Measurements from ENCODE around the gene MYD88. TPM values are rescaled to one million over a fixed set of nuclear protein-coding genes. Genes with fewer than 3 reads are reported as not detected.

Gene MYD88
- polyA plus RNA-seq, 1 donor from 2014 or later: 0.14 TPM

DNA sequence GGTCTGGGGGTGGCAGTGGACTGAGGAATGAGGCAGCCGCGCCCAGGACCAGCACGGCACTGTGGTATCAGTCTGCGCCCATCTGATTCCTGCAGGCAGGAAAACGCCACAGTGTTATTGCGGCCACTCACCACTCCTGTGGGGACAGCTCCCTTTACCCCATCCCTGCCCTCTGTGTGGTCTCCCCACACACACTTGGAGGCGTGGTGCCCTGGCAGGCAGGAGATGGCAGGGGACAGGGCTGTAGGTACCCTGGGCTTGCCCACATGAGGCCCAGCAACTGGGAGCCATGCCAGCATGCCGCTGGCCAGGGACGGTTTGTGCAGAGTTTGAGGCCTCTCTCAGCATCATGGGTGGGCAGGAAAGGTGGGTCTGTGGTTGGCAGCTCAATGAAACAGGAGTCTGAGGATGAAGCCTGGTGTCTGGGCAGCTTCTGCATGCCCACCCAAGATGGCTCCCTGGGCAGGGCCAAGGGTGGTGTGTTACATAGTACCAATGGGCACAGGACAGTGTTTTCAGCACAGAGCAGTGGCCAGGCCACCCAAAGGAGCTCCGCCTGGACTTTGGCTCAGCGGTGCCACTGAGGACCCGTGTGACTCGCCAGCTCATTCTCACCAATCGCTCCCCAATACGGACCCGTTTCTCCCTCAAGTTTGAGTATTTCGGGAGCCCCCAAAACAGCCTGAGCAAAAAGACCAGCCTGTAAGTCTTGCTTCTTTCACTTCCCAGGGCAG lies 28.7 kb upstream of the MYD88 start:
- no peaks in the 10 kb centered on the region for H4K20me1 ChIP-seq (ENCODE audit: insufficient read depth)

DNA sequence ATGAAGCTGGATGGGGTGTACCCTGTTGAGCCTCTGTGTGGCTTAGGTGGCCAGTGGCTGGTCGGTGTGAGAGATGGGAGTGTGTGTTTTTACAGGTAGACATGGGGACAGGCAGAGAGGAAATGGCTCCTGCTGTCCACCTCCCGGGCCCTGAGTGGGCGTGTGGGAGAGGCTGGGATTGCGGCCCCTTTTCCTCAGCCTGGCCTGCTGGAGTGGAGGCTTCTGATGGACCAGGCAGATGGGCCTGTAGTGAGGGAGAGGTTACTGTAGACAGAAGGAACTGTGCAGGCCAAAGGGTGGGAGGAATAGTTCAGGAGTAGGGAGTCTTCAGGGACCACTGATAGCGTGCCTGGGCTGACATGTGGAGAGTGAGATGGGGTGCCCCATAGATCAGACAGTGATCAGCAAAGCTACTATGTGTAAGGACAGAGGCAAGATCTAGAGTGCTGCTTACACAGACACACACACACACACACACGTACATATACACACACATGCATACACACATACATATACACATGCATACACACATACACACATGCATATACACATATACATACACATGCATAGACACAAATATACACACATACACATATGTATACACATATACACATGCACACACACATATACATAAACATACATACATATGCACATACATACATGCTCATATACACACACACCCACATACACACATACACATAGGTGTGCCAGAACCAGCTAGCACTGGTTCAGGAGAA lies 28.0 kb upstream of the MYD88 start:
- Histone ChIP-seq H2AFZ (ENCODE audit: low read depth, low read length) (no peak overlapping the region), H3K36me3 (ENCODE audit: insufficient read depth, low read length) (no peaks in the 10 kb centered on the region), H4K20me1 (ENCODE audit: insufficient read depth) (no peaks in the 10 kb centered on the region), H3K4me3 (ENCODE audit: low read length) (no peak overlapping the region), H3K9me2 (ENCODE audit: insufficient read depth, low read length) (no peaks in the 10 kb centered on the region), H3K9me3 (ENCODE audit: low read length) (no peaks in the 10 kb centered on the region), H3K9ac (ENCODE audit: low read length) (no peak overlapping the region), H3K4me2 (ENCODE audit: low read length) (no peak overlapping the region), H3K27me3 (ENCODE audit: insufficient read depth, low read depth, low read length) (no peaks in the 10 kb centered on the region), H3K27ac (ENCODE audit: low read length) (no peak overlapping the region), H3F3A (ENCODE audit: insufficient read depth, low read length, poor library complexity, severe bottlenecking) (no peaks in the 10 kb centered on the region), H3K79me2 (replicated peaks; ENCODE audit: insufficient read depth, low read length) (no peaks in the 10 kb centered on the region)
- TF ChIP-seq POLR2AphosphoS5 (IDR thresholded peaks at IDR 0.05) (no peak), RAD21 (conservative IDR thresholded peaks at IDR 0.05) (no peak), SMC3 (conservative IDR thresholded peaks at IDR 0.05; ENCODE audit: poor library complexity) (no peak), MXI1 (conservative IDR thresholded peaks at IDR 0.05; ENCODE audit: poor library complexity, severe bottlenecking) (no peak), EP300 (conservative IDR thresholded peaks at IDR 0.05; ENCODE audit: poor library complexity, severe bottlenecking) (no peak), TAF1 (IDR thresholded peaks at IDR 0.05; ENCODE audit: low read depth) (no peak)
- TF ChIP-seq, protein P1, sequence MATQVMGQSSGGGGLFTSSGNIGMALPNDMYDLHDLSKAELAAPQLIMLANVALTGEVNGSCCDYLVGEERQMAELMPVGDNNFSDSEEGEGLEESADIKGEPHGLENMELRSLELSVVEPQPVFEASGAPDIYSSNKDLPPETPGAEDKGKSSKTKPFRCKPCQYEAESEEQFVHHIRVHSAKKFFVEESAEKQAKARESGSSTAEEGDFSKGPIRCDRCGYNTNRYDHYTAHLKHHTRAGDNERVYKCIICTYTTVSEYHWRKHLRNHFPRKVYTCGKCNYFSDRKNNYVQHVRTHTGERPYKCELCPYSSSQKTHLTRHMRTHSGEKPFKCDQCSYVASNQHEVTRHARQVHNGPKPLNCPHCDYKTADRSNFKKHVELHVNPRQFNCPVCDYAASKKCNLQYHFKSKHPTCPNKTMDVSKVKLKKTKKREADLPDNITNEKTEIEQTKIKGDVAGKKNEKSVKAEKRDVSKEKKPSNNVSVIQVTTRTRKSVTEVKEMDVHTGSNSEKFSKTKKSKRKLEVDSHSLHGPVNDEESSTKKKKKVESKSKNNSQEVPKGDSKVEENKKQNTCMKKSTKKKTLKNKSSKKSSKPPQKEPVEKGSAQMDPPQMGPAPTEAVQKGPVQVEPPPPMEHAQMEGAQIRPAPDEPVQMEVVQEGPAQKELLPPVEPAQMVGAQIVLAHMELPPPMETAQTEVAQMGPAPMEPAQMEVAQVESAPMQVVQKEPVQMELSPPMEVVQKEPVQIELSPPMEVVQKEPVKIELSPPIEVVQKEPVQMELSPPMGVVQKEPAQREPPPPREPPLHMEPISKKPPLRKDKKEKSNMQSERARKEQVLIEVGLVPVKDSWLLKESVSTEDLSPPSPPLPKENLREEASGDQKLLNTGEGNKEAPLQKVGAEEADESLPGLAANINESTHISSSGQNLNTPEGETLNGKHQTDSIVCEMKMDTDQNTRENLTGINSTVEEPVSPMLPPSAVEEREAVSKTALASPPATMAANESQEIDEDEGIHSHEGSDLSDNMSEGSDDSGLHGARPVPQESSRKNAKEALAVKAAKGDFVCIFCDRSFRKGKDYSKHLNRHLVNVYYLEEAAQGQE (IDR thresholded peaks at IDR 0.05; ENCODE audit: borderline replicate concordance): no peak
- TF ChIP-seq, protein P2, sequence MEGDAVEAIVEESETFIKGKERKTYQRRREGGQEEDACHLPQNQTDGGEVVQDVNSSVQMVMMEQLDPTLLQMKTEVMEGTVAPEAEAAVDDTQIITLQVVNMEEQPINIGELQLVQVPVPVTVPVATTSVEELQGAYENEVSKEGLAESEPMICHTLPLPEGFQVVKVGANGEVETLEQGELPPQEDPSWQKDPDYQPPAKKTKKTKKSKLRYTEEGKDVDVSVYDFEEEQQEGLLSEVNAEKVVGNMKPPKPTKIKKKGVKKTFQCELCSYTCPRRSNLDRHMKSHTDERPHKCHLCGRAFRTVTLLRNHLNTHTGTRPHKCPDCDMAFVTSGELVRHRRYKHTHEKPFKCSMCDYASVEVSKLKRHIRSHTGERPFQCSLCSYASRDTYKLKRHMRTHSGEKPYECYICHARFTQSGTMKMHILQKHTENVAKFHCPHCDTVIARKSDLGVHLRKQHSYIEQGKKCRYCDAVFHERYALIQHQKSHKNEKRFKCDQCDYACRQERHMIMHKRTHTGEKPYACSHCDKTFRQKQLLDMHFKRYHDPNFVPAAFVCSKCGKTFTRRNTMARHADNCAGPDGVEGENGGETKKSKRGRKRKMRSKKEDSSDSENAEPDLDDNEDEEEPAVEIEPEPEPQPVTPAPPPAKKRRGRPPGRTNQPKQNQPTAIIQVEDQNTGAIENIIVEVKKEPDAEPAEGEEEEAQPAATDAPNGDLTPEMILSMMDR (IDR thresholded peaks at IDR 0.05; ENCODE audit: poor library complexity, severe bottlenecking): no peak

More for the DNA sequence above, 28.7 kb upstream of the MYD88 start:
- Histone ChIP-seq H3K9me2 (ENCODE audit: insufficient read depth, low read length) (no peaks in the 10 kb centered on the region), H3K27ac (ENCODE audit: low read length) (no peak overlapping the region), H3K9ac (ENCODE audit: low read length) (no peak overlapping the region), H3K79me2 (replicated peaks; ENCODE audit: insufficient read depth, low read length) (no peaks in the 10 kb centered on the region), H3K27me3 (ENCODE audit: insufficient read depth, low read depth, low read length) (no peaks in the 10 kb centered on the region), H3K36me3 (ENCODE audit: insufficient read depth, low read length) (no peaks in the 10 kb centered on the region), H3K4me3 (ENCODE audit: low read length) (no peak overlapping the region), H3K4me2 (ENCODE audit: low read length) (no peak overlapping the region), H3K9me3 (ENCODE audit: low read length) (no peaks in the 10 kb centered on the region), H3F3A (ENCODE audit: insufficient read depth, low read length, poor library complexity, severe bottlenecking) (no peaks in the 10 kb centered on the region), H2AFZ (ENCODE audit: low read depth, low read length) (no peak overlapping the region)
- TF ChIP-seq RAD21 (conservative IDR thresholded peaks at IDR 0.05) (no peak), TAF1 (IDR thresholded peaks at IDR 0.05; ENCODE audit: low read depth) (no peak), EZH2 (IDR thresholded peaks at IDR 0.05; ENCODE audit: borderline replicate concordance, insufficient read depth, low read length, poor library complexity, severe bottlenecking) (no peak), EP300 (conservative IDR thresholded peaks at IDR 0.05; ENCODE audit: poor library complexity, severe bottlenecking) (no peak), SMC3 (conservative IDR thresholded peaks at IDR 0.05; ENCODE audit: poor library complexity) (no peak), MXI1 (conservative IDR thresholded peaks at IDR 0.05; ENCODE audit: poor library complexity, severe bottlenecking) (no peak), POLR2AphosphoS5 (IDR thresholded peaks at IDR 0.05) (no peak)
- TF ChIP-seq, protein P2 (IDR thresholded peaks at IDR 0.05; ENCODE audit: poor library complexity, severe bottlenecking): no peak
- TF ChIP-seq, protein P1 (IDR thresholded peaks at IDR 0.05; ENCODE audit: borderline replicate concordance): no peak

Data from neural cell (in vitro differentiated cells).